Sigmoid colon (tissue), 7 donors: ENCODE measurements around the gene TDG. TPM values are rescaled to one million over a fixed set of nuclear protein-coding genes. Genes with fewer than 3 reads are reported as not detected.

Experiments
- DNase-seq: peaks from one replicate; pipeline ENCODE4 v3.0.0-alpha.2; 2019
- H3K27ac ChIP-seq, 4 donors: fragments of 200-600 bp; sonication (generic); one replicate each; pipeline ENCODE4 v1.5.1; 2016 to 2019; ENCODE audit warnings: mild to moderate bottlenecking in 1 of 4
- H3K27me3 ChIP-seq, 3 donors: fragments of 200-600 bp; sonication (generic); one replicate each; pipeline ENCODE4 v1.5.1; 2019; ENCODE audit warnings: mild to moderate bottlenecking in 1 of 3
- H3K36me3 ChIP-seq, 4 donors: fragments of 200-600 bp; sonication (generic); one replicate each; pipeline ENCODE4 v1.5.1; 2016 to 2019
- H3K4me1 ChIP-seq, 4 donors: fragments of 200-600 bp; sonication (generic); one replicate each; pipeline ENCODE4 v1.5.1; 2017 to 2019
- H3K4me3 ChIP-seq, 4 donors: fragments of 200-600 bp; sonication (generic); one replicate each; pipeline ENCODE4 v1.5.1; 2017 to 2019; ENCODE audit warnings: mild to moderate bottlenecking in 2 of 4, moderate library complexity in 1 of 4
- H3K9me3 ChIP-seq, 4 donors: fragments of 200-600 bp in 3 of 4; sonication (generic) in 3 of 4; one replicate each; pipeline versions ENCODE4 v1.5.1 to v1.6.1; 2013 to 2019
- CTCF ChIP-seq, 4 experiments: fragments of 450-650 bp in 3 of 4; fragments of 200-600 bp in 1 of 4; IDR thresholded peaks; one replicate each; pipeline ENCODE4 v1.5.1; 2016 to 2019; ENCODE audit warnings: antibody characterized with exemption in 4 of 4, mild to moderate bottlenecking in 3 of 4, moderate library complexity in 2 of 4
- EP300 ChIP-seq, 4 donors: sonication (generic); formaldehyde crosslinking; IDR thresholded peaks; one replicate each; pipeline ENCODE4 v1.6.1; 2017; ENCODE audit warnings: antibody characterized with exemption in 4 of 4
- POLR2A ChIP-seq, 2 donors: fragments of 450-650 bp; IDR thresholded peaks; one replicate each; pipeline ENCODE4 v1.6.1; 2016; ENCODE audit warnings: antibody characterized with exemption in 2 of 2, mild to moderate bottlenecking in 2 of 2, moderate library complexity in 2 of 2
- POLR2AphosphoS5 ChIP-seq, 4 donors: sonication (generic); formaldehyde crosslinking; IDR thresholded peaks; one replicate each; pipeline ENCODE4 v1.6.1; 2017; ENCODE audit warnings: antibody characterized with exemption in 4 of 4
- WGBS, 2 donors: extraction: QIAGEN DNeasy Blood & Tissue Kit; methylation state at CpG; one replicate each; pipeline ENCODE4 v1.1.7; 2013; 5-methylcytosine and 5-hydroxymethylcytosine counted together
- intact Hi-C: fragments of 100-400 bp; cut with DNase I; formaldehyde crosslinking; loops from one replicate; pipeline ENCODE4 v1.15.1; 2023
- polyA plus RNA-seq, 3 donors: library from polyadenylated mRNA; stranded (reverse); fragments of 200-250 nt; gene quantifications; one replicate each; pipeline ENCODE4 v1.2.3, GENCODE V29; 2013
- total RNA-seq, 4 donors: library from RNA; depleted of rRNA; stranded (reverse); fragments of >200 nt; gene quantifications; one replicate each; pipeline ENCODE4 v1.1.0, GENCODE V29; 2016
- donor health status: healthy with polysubstance abuse.
- donor health status: Bipolar disorder and iron deficiency.
- donor health status: healthy.

TDG gene
- 10 to 100 TPM; 12.8 to 24.1 (median 21.9) TPM for total RNA-seq
- polyA plus RNA-seq, result 10 to 100 TPM; 12.0 to 18.0 (median 17.1) TPM

- peak; percentile 99 for DNase-seq
- peak within 1 kb of the TSS; percentile 92 to 97 (median 94) for H3K27ac ChIP-seq
- intact Hi-C loops, result loop anchor here (1.0 to 5.0 kb wide), 5 partner anchors 9 to 141 kb away; partner anchors contain the start of genes HCFC2 and HSP90B1
- no peaks in the 10 kb centered on the region for H3K27me3 ChIP-seq
- 4 to 5% methylated on average over 64 of the region's 64 CpGs for WGBS, 2 donors
- H3K36me3 ChIP-seq, result no peaks in the 10 kb centered on the region
- H3K4me1 ChIP-seq, result peaks cover 0 to 59% (median 48%) of the 10 kb centered on the region in 4 donors
- peak; percentile 93 to 98 (median 96) for TF ChIP-seq POLR2AphosphoS5 (IDR thresholded peaks at IDR 0.05)
- TF ChIP-seq CTCF (IDR thresholded peaks at IDR 0.05), result no peak
- peak in 1 of 4 donors; percentile 75 for TF ChIP-seq EP300 (IDR thresholded peaks at IDR 0.05)
- peak; percentile 83 to 89 for TF ChIP-seq POLR2A (IDR thresholded peaks at IDR 0.05)
- peak within 1 kb of the TSS; percentile 67 to 83 (median 73) for H3K4me3 ChIP-seq
- H3K9me3 ChIP-seq, result no peaks in the 10 kb centered on the region
These were observed at the start of gene TDG for GRCh38 chr12:103965590-103966504. Gene TDG, plus strand, starts transcription at chr12:103965872. Its CDS starts 166 bp downstream, at chr12:103966038.

- Histone ChIP-seq H3K27ac (no peak overlapping the region), H3K27me3 (no peaks in the 10 kb centered on the region), H3K36me3 (no peaks in the 10 kb centered on the region), H3K9me3 (peaks cover 0 to 3% (median 0%) of the 10 kb centered on the region in 4 donors), H3K4me1 (no peaks in the 10 kb centered on the region), H3K4me3 (no peak overlapping the region)
- TF ChIP-seq EP300 (IDR thresholded peaks at IDR 0.05) (no peak), POLR2AphosphoS5 (IDR thresholded peaks at IDR 0.05) (no peak), POLR2A (IDR thresholded peaks at IDR 0.05) (no peak)
- intact Hi-C loops, result no loop called here
- no peak for DNase-seq
- WGBS, 2 donors, result 62 to 85% methylated on average over 3 of the region's 3 CpGs
These were observed 47.8 kb upstream of the TDG start for GRCh38 chr12:103917873-103918272.

GRCh38 chr12:103924761-103925641 is 40.7 kb upstream of the TDG start:
- intact Hi-C loops, result loop anchor here (5.0 kb wide), 1 partner anchor 48 kb away; no protein-coding TSS in a partner anchor
- Histone ChIP-seq H3K4me3 (no peak overlapping the region), H3K36me3 (no peaks in the 10 kb centered on the region), H3K4me1 (peaks cover 0 to 11% (median 10%) of the 10 kb centered on the region in 4 donors), H3K9me3 (no peaks in the 10 kb centered on the region), H3K27ac (no peak overlapping the region), H3K27me3 (no peaks in the 10 kb centered on the region)
- WGBS, 2 donors, result 68 to 73% methylated on average over 9 of the region's 9 CpGs
- no peak for DNase-seq
- TF ChIP-seq CTCF (IDR thresholded peaks at IDR 0.05) (no peak), POLR2AphosphoS5 (IDR thresholded peaks at IDR 0.05) (no peak), POLR2A (IDR thresholded peaks at IDR 0.05) (no peak), EP300 (IDR thresholded peaks at IDR 0.05) (no peak)

GRCh38 chr12:103928682-103929045 is 37.0 kb upstream of the TDG start:
- Histone ChIP-seq H3K4me1 (peaks cover 0 to 42% (median 33%) of the 10 kb centered on the region in 4 donors), H3K4me3 (peak overlapping the region; percentile 49 to 84 (median 64)), H3K27me3 (no peaks in the 10 kb centered on the region), H3K36me3 (peaks cover 0 to 12% (median 0%) of the 10 kb centered on the region in 4 donors), H3K27ac (peak overlapping the region; percentile 89 to 96 (median 95)), H3K9me3 (no peaks in the 10 kb centered on the region)
- no peak for DNase-seq
- WGBS, 2 donors, result 5 to 6% methylated on average over 12 of the region's 12 CpGs
- intact Hi-C loops, result loop anchor here (5.0 kb wide), 1 partner anchor 51 kb away; no protein-coding TSS in a partner anchor
- TF ChIP-seq POLR2A (IDR thresholded peaks at IDR 0.05), result no peak
- no peak for TF ChIP-seq EP300 (IDR thresholded peaks at IDR 0.05)
- no peak for TF ChIP-seq CTCF (IDR thresholded peaks at IDR 0.05)
- no peak for TF ChIP-seq POLR2AphosphoS5 (IDR thresholded peaks at IDR 0.05)
